NCI-H146 treated with DMSO at 0.1 percent for 48 hours (cell line): ENCODE measurements around the gene LIPK.
"Not testable (repeated sequence)": the region's sequence is repeated elsewhere in the genome, so short reads cannot be mapped to it uniquely, and the experiment has no call there.

Experiments
- DNase-seq: peaks from one replicate; lab custom pipeline; 2025; ENCODE audit not compliant: unreplicated experiment; lab: John Stamatoyannopoulos, UW

The LIPK gene

GRCh38 chr10:88705958-88706357, at the start of gene LIPK:
Gene LIPK, plus strand, starts transcription at chr10:88706249. Its CDS starts 18,295 bp downstream, at chr10:88724544.
- DNase-seq = no peak

- DNase-seq = no peak
Observed at GRCh38 chr10:88657901-88658300, 48.1 kb upstream of the LIPK start.

GRCh38 chr10:88659725-88660597, 46.1 kb upstream of the LIPK start:
- no peak for DNase-seq

- DNase-seq = no peak
Observed at GRCh38 chr10:88660598-88660884, 45.5 kb upstream of the LIPK start.

- no peak for DNase-seq
Observed at GRCh38 chr10:88661018-88661417, 45.0 kb upstream of the LIPK start.

GRCh38 chr10:88661577-88661976, 44.5 kb upstream of the LIPK start:
- no peak for DNase-seq

- DNase-seq = not testable (repeated sequence)
Observed at GRCh38 chr10:88663153-88663552, 42.9 kb upstream of the LIPK start.

- no peak for DNase-seq
Observed at GRCh38 chr10:88664142-88664541, 41.9 kb upstream of the LIPK start, which contains the start of gene LIPF. Gene LIPF, plus strand, starts transcription at chr10:88664442. Its CDS starts 2,856 bp downstream, at chr10:88667298.

GRCh38 chr10:88668465-88668864, 37.6 kb upstream of the LIPK start:
- DNase-seq = no peak

- DNase-seq = no peak
Observed at GRCh38 chr10:88670497-88670896, 35.6 kb upstream of the LIPK start.

- no peak for DNase-seq
Observed at GRCh38 chr10:88672041-88672440, 34.0 kb upstream of the LIPK start.

GRCh38 chr10:88676283-88677060, 29.6 kb upstream of the LIPK start:
- no peak for DNase-seq

GRCh38 chr10:88680958-88681357, 25.1 kb upstream of the LIPK start:
- DNase-seq = no peak

- DNase-seq = no peak
Observed at GRCh38 chr10:88682491-88682890, 23.6 kb upstream of the LIPK start.

GRCh38 chr10:88687853-88688467, 18.1 kb upstream of the LIPK start:
- peak; percentile 25 for DNase-seq

- DNase-seq = no peak
Observed at GRCh38 chr10:88689366-88689765, 16.7 kb upstream of the LIPK start.

- DNase-seq = no peak
Observed at GRCh38 chr10:88693392-88694020, 12.5 kb upstream of the LIPK start.

- peak; percentile 95 for DNase-seq
Observed at GRCh38 chr10:88702848-88703597, 3.0 kb upstream of the LIPK start.

- no peak for DNase-seq
Observed at GRCh38 chr10:88707429-88708155, 1.5 kb downstream of the LIPK start.

- peak; percentile 35 for DNase-seq
Observed at GRCh38 chr10:88709361-88709760, 3.3 kb downstream of the LIPK start.
